Measurements from ENCODE around the gene SPATA3.
A peak's percentile ranks its signal among the peaks of the same experiment; 100 is the strongest.
"Not testable (repeated sequence)": the region's sequence is repeated elsewhere in the genome, so short reads cannot be mapped to it uniquely, and the experiment has no call there.

SPATA3 gene

GRCh38 chr2:230957756-230958391 lies 38.0 kb upstream of the SPATA3 start:
- Mint-ChIP-seq H3K27me3 (peaks cover 65% of the 10 kb centered on the region), H3K36me3 (ENCODE audit: low read depth) (peaks cover 2% of the 10 kb centered on the region), H3K4me3 (peak overlapping the region; percentile 81)

GRCh38 chr2:230958820-230959756 lies 36.8 kb upstream of the SPATA3 start:
- H3K9me3 Mint-ChIP-seq, result peaks cover 5% of the 10 kb centered on the region
- no peak overlapping the region for H3K27ac Mint-ChIP-seq
- peaks cover 2% of the 10 kb centered on the region for H3K36me3 Mint-ChIP-seq (ENCODE audit: low read depth)
- no peak for DNase-seq
- H3K4me3 Mint-ChIP-seq, result peak overlapping the region; percentile 44
- peaks cover 55% of the 10 kb centered on the region for H3K27me3 Mint-ChIP-seq
- peaks cover 43% of the 10 kb centered on the region for H3K4me1 Mint-ChIP-seq (ENCODE audit: low read depth)

More at GRCh38 chr2:230957756-230958391, 38.0 kb upstream of the SPATA3 start:
- DNase-seq, result no peak
- peaks cover 54% of the 10 kb centered on the region for H3K4me1 Mint-ChIP-seq (ENCODE audit: low read depth)
- H3K27ac Mint-ChIP-seq, result peak overlapping the region; percentile 82
- H3K9me3 Mint-ChIP-seq, result no peaks in the 10 kb centered on the region

- Mint-ChIP-seq H3K36me3 (ENCODE audit: low read depth) (peaks cover 2% of the 10 kb centered on the region), H3K27me3 (peaks cover 46% of the 10 kb centered on the region), H3K9me3 (peaks cover 5% of the 10 kb centered on the region), H3K27ac (no peak overlapping the region), H3K4me1 (ENCODE audit: low read depth) (peaks cover 35% of the 10 kb centered on the region), H3K4me3 (no peak overlapping the region)
- DNase-seq, result no peak
Measured at GRCh38 chr2:230960026-230960425, 35.9 kb upstream of the SPATA3 start.

- H3K27ac Mint-ChIP-seq, result no peak overlapping the region
- peaks cover 5% of the 10 kb centered on the region for H3K9me3 Mint-ChIP-seq
- H3K36me3 Mint-ChIP-seq (ENCODE audit: low read depth), result peaks cover 2% of the 10 kb centered on the region
- H3K4me3 Mint-ChIP-seq, result no peak overlapping the region
- peaks cover 28% of the 10 kb centered on the region for H3K4me1 Mint-ChIP-seq (ENCODE audit: low read depth)
- H3K27me3 Mint-ChIP-seq, result peaks cover 39% of the 10 kb centered on the region
- no peak for DNase-seq
Measured at GRCh38 chr2:230961091-230961491, 34.8 kb upstream of the SPATA3 start.

- DNase-seq, result no peak
- Mint-ChIP-seq H3K9me3 (peaks cover 5% of the 10 kb centered on the region), H3K36me3 (ENCODE audit: low read depth) (no peaks in the 10 kb centered on the region), H3K4me1 (ENCODE audit: low read depth) (peaks cover 14% of the 10 kb centered on the region), H3K27ac (no peak overlapping the region), H3K27me3 (peaks cover 24% of the 10 kb centered on the region), H3K4me3 (no peak overlapping the region)
Measured at GRCh38 chr2:230964136-230964730, 31.7 kb upstream of the SPATA3 start.

GRCh38 chr2:230967113-230967512 lies 28.8 kb upstream of the SPATA3 start:
- H3K27ac Mint-ChIP-seq, result no peak overlapping the region
- H3K9me3 Mint-ChIP-seq, result peaks cover 5% of the 10 kb centered on the region
- peaks cover 19% of the 10 kb centered on the region for H3K4me1 Mint-ChIP-seq (ENCODE audit: low read depth)

GRCh38 chr2:230968314-230968713 lies 27.6 kb upstream of the SPATA3 start:
- DNase-seq; H3K27ac Mint-ChIP-seq; H3K4me3 Mint-ChIP-seq; H3K36me3 Mint-ChIP-seq (ENCODE audit: low read depth); H3K27me3 Mint-ChIP-seq; H3K9me3 Mint-ChIP-seq: not testable (repeated sequence)
- H3K4me1 Mint-ChIP-seq (ENCODE audit: low read depth), result peaks cover 24% of the 10 kb centered on the region

More at GRCh38 chr2:230967113-230967512, 28.8 kb upstream of the SPATA3 start:
- H3K4me3 Mint-ChIP-seq, result no peak overlapping the region
- H3K36me3 Mint-ChIP-seq (ENCODE audit: low read depth), result no peaks in the 10 kb centered on the region
- DNase-seq, result no peak
- no peaks in the 10 kb centered on the region for H3K27me3 Mint-ChIP-seq

- Mint-ChIP-seq H3K27me3 (no peaks in the 10 kb centered on the region), H3K4me1 (ENCODE audit: low read depth) (peaks cover 31% of the 10 kb centered on the region), H3K36me3 (ENCODE audit: low read depth) (no peaks in the 10 kb centered on the region), H3K27ac (no peak overlapping the region), H3K9me3 (no peaks in the 10 kb centered on the region), H3K4me3 (no peak overlapping the region)
- no peak for DNase-seq
Measured at GRCh38 chr2:230968921-230969658, 26.8 kb upstream of the SPATA3 start.

GRCh38 chr2:230969659-230970015 lies 26.3 kb upstream of the SPATA3 start:
- no peak for DNase-seq
- Mint-ChIP-seq H3K4me3 (no peak overlapping the region), H3K27ac (no peak overlapping the region), H3K4me1 (ENCODE audit: low read depth) (peaks cover 37% of the 10 kb centered on the region), H3K27me3 (no peaks in the 10 kb centered on the region), H3K36me3 (ENCODE audit: low read depth) (no peaks in the 10 kb centered on the region), H3K9me3 (peaks cover 1% of the 10 kb centered on the region)

- DNase-seq, result no peak
- Mint-ChIP-seq H3K9me3 (peaks cover 2% of the 10 kb centered on the region), H3K4me1 (ENCODE audit: low read depth) (peaks cover 59% of the 10 kb centered on the region), H3K27ac (no peak overlapping the region), H3K4me3 (no peak overlapping the region), H3K36me3 (ENCODE audit: low read depth) (no peaks in the 10 kb centered on the region), H3K27me3 (peaks cover 3% of the 10 kb centered on the region)
Measured at GRCh38 chr2:230972046-230972445, 23.9 kb upstream of the SPATA3 start.

GRCh38 chr2:230974096-230974913 lies 21.6 kb upstream of the SPATA3 start:
- peaks cover 66% of the 10 kb centered on the region for H3K4me1 Mint-ChIP-seq (ENCODE audit: low read depth)

GRCh38 chr2:230975927-230976326 lies 20.0 kb upstream of the SPATA3 start:
- no peak for DNase-seq
- no peak overlapping the region for H3K4me3 Mint-ChIP-seq
- H3K27me3 Mint-ChIP-seq, result peaks cover 6% of the 10 kb centered on the region
- peak overlapping the region; percentile 15 for H3K27ac Mint-ChIP-seq
- peaks cover 2% of the 10 kb centered on the region for H3K9me3 Mint-ChIP-seq
- peaks cover 72% of the 10 kb centered on the region for H3K4me1 Mint-ChIP-seq (ENCODE audit: low read depth)
- H3K36me3 Mint-ChIP-seq (ENCODE audit: low read depth), result no peaks in the 10 kb centered on the region

More at GRCh38 chr2:230974096-230974913, 21.6 kb upstream of the SPATA3 start:
- H3K36me3 Mint-ChIP-seq (ENCODE audit: low read depth), result no peaks in the 10 kb centered on the region
- peak overlapping the region; percentile 49 for H3K4me3 Mint-ChIP-seq
- DNase-seq, result peak; percentile 76
- H3K27ac Mint-ChIP-seq, result peak overlapping the region; percentile 90
- peaks cover 6% of the 10 kb centered on the region for H3K27me3 Mint-ChIP-seq
- peaks cover 2% of the 10 kb centered on the region for H3K9me3 Mint-ChIP-seq

- peak overlapping the region; percentile 0 for H3K27ac Mint-ChIP-seq
- H3K4me3 Mint-ChIP-seq, result no peak overlapping the region
- no peaks in the 10 kb centered on the region for H3K36me3 Mint-ChIP-seq (ENCODE audit: low read depth)
- H3K9me3 Mint-ChIP-seq, result peaks cover 2% of the 10 kb centered on the region
- H3K4me1 Mint-ChIP-seq (ENCODE audit: low read depth), result peaks cover 79% of the 10 kb centered on the region
- DNase-seq, result no peak
- peaks cover 10% of the 10 kb centered on the region for H3K27me3 Mint-ChIP-seq
Measured at GRCh38 chr2:230976671-230977171, 19.2 kb upstream of the SPATA3 start.

Data from activated T-cell treated with anti-CD3 and anti-CD28 coated beads, Interleukin-2, amount 50 U/mL, for 24 hours (primary cell).